NOMO-1 treated with DMSO at 0.1 percent for 48 hours (cell line): Measurements from ENCODE around the gene AKAP8L.

Experiments
- DNase-seq: peaks from one replicate; lab custom pipeline; 2025; ENCODE audit not compliant: unreplicated experiment; lab: John Stamatoyannopoulos, UW

The AKAP8L gene

GRCh38 chr19:15432629-15433518, 14.1 kb upstream of the AKAP8L start:
- peak; percentile 88 for DNase-seq

- no peak for DNase-seq
Measured at GRCh38 chr19:15432018-15432494, 13.3 kb upstream of the AKAP8L start.

DNA sequence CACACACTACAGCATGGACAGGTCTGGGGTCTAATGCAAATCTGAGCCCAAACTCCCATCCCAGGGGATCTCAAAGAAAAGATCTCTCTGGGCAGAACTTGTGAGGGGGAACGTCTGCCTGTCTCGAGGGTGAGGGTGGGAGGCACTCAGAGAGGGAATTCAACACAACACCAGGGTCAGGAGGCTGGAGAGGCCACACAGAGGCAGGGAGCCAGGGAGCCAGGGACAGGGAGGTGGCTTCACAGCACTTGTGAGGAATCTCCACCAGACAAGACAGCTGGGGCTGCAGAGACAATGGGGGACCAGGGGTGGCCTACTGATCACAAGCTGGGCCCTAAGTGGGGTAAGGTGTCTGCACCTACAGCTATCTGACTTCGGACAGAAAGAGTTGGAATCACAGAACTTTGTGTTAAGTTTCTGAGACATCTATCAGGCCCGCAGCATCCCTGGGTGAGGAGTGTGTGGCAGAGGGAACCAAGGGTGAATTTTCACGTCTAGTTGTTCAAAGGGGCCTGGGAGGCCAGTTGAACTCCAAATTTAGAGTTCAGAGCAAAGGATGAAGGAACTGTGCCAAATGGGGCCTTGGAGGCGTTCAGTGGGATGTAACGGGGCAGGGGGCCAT, 12.7 kb upstream of the AKAP8L start:
- DNase-seq, result no peak

DNA sequence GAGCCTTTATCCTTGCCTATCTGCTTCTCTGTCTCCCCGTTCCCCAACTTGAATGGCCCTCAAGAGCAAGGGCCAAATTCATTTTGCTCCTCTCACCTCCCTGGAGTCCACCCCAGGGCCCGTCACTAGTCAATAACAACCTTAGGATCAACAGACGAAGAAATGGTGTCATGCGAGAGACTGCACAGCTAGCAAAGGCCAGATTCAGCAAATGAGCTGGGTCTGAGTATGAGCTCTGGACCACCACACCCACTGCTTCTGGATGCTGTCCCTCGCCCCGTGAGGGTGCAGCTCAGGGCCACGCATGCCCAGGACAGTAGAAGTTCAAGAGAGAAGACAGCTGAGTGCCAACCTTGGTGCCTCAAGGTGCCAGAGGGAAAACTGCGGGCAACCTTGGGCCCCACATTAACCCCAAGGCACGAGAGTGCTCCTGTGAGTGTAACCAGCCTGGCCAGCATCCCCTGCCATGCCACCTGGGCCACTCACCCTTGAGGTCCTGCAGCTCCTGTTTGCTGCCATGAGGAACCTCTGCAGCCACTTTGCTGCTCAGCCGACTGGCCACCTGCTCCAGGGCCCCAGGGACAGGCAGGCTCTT, 11.8 kb upstream of the AKAP8L start:
- DNase-seq, result no peak

DNA sequence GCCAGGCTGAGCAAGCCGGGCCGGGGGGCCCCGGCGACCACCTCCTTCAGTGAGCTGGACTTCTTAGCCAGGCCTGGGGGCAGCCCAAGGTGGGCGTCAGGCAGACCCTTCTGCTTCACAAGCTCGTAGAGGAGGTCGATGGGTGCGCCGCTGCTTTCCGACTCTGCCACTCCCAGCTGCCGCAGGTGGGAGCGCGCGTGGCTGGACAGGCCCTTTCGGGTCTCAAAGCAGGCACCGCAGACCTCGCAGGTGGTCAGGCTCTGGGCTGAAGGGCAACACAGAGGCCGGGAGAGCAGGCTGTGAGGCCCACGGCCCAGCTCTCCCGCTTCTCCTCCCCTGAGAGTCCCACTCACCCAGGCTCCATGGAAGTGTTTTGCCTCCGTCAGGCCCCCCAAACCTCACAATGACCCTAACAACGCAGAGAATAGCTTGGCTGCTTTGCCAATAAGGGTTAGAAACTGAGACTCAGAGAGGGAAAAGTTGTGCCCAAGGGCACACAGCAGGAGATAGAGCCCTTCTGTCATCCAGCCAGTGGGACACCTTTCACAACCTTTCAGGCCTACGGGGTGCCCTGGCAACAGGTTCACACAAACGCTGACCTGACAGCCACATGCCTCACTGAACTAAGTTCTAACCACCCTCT, 11.2 kb upstream of the AKAP8L start:
- no peak for DNase-seq

GRCh38 chr19:15428956-15429824, 10.4 kb upstream of the AKAP8L start:
- no peak for DNase-seq

DNA sequence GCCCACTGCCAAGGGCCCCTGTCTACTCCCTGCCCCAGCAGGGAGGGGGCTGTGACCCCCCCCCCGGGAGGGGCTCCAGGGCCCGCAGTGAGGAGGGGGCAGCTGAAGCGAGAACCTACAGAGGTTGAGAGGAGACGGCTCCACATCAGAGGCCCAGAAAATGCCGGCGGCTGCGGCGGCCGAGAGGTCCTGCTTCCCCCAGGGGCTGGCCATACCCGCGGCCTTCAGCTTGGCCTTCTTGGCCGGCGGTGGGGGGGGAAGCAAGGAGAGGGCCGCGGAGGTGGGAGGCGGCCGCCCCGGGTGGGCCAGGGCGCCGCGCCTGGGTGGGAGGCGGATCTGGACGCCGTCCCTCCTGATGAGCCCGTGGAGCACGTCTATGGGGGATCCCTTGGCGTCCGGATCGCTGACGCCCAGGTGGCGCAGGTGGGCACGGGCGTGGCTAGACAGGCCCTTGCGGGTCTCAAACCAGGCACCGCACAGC, 9.2 kb upstream of the AKAP8L start:
- no peak for DNase-seq

DNA sequence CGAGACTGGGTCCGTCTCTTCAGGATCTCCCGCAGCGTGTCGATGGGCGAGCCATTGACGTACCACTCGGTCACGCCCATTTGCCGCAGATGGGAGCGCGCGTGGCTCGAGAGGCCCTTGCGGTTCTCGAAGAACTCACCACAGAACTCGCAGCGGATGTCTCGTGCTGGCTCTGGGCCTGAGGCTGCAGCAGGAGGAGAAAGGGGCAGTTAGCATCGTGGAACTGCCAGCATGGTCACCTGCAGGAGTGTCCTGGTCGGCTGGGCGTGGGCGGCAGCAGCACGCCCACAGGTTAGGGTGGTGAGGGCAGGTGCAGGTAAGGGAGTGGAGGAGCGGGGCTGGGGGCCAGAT, 8.5 kb upstream of the AKAP8L start:
- no peak for DNase-seq

DNA sequence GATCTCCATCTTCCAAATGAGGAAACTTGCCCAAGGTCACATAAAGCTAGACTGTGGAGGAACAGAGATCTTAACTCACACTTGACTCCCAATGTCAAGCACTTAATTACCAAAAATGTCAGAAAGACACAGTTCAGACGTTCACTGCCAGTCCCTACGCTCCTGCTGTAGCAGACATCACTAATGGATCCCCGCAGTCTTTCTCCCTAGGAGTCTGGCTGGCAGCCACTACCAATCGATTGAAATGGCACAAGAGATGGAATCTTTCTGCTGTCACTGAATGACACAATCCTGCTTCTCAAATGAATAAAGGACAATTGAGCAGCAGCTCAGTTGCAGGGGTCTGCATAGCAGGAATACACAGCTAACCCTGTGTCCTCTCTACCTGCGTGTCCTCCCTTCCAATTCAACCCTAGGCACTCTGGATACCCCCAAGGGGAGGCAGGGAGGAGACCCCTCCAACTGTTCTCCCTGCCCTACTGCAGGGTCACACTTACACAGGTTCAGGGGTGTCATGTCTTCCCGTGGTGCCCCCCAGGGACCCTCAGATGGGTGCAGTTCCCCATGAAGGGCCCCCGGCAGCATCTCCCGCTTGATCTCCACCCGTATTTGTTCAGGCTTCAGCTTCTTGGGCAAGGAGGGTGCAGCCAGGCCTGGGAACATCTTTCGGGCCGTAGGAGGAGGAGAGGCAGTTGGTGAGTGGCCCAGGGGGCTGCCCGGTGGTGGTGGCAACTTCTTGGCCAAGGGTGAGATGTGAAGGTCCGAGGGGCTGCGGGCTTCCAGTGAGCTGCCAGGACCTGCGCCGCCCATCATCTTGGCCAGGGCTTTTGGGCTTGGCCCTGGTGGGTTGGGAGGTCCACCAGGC, 7.9 kb upstream of the AKAP8L start:
- DNase-seq, result no peak

- DNase-seq, result no peak
Measured at GRCh38 chr19:15425321-15425950, 6.6 kb upstream of the AKAP8L start.

GRCh38 chr19:15424692-15425272, 6.0 kb upstream of the AKAP8L start:
- no peak for DNase-seq

GRCh38 chr19:15424121-15424520, 5.3 kb upstream of the AKAP8L start:
- DNase-seq, result no peak

DNA sequence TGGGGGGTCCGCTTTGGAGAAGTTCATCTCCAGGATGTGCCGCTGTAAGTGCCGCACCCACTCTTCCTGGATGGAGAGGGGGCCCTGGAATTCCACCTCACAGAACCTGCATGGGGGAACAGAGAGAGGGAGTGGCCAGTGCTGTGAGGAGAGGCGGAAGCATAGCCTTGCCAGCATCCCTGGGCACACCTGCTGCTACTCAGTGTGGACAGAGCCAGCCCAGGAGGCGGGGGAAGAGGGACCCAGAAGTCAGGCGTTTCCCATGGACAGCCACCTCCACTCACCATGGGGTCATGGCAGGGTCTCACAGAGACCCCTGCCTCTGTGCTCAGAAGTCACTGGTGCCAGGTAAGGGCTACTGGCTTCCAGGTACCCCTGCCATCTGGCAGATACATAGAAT, 4.3 kb upstream of the AKAP8L start:
- no peak for DNase-seq

DNA sequence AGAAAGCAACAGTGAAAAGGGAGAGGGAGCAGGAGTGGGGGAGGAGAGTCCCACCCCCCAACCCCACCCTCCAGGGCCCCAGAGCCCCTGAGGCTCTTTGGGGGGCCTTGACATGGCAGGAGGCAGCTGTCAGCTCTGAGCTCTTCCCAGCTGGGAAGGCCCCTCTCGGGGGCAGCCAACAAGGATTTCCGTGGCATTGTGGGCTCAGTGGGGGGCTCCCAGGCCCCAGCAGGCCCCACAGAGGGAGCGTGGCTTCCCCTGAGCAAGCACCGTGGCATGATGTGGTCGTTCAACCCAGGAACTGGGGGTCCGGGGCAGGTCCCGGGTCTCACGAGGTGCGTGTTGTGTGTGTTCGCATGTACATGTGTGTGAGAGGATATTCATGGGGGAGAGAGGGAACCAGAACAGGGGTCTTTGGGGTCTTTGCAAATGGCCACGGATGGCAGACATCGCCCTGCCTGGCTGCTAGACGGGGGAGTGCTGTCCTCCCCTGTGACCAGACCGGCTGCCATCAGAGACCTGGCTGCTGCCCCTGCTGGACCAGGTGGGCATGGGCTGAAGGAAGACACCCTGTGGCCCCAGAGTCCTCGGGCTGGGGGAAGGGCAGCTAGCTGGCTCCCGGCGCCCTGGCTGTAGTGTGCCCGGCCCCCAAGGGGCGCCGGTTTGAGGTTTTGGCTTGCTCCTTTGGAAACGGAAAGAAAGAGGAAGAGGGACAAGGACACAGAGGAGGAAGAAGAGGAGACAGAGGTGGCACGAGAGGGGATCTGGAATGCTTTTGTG, 3.7 kb upstream of the AKAP8L start:
- no peak for DNase-seq

DNA sequence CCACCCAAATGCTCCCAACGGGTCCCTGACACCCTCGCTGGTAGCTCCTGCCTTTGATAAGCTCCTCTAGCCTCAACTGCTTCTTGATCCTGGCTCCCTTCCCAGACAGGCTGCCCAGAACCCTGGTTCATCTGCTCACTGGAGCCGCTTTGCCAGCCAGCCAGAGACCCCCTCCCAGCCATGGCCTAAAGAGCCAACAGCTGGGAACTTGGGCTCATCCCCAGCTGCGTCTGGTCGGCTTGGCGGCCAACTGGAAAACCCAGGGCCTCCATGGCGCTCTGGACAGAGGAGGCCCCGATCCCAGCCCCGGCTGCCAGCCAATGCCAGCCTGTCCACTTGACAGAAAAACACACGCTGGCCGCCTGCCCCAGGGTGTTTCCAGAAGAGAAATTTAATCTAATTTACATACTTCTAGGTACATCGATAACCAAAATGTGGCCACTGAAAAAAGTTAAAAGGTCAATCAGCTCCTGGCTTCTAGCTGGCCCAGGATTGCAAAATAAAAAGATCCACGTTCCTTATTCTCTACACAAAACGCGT, 3.0 kb upstream of the AKAP8L start:
- no peak for DNase-seq

DNA sequence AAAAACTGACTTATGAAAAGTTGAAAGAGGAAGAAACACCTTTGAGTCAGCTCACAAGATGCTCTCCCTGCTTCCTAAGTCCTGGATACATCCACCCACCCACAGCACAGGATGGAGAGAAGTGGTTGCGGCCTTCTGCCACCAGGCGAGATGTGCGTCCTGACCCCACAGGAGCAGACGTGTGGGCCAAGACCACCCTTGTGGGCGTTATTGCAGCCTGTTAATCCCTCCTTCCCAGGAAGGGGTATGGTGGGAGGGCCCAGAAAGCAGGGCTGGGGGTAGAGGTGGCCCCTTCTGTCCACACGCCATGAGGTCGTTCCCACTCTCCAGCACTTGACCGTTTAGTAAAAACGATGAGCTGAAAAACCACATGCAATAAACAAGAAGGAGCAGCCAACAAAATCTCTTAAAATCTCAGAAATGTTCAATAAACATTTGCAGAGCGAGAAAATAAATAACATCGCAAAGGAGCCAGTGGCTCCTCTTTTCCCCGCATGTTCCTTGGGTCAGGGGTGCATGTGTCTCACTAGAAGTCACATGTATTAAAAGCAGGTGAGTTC, 2.4 kb upstream of the AKAP8L start:
- no peak for DNase-seq

DNA sequence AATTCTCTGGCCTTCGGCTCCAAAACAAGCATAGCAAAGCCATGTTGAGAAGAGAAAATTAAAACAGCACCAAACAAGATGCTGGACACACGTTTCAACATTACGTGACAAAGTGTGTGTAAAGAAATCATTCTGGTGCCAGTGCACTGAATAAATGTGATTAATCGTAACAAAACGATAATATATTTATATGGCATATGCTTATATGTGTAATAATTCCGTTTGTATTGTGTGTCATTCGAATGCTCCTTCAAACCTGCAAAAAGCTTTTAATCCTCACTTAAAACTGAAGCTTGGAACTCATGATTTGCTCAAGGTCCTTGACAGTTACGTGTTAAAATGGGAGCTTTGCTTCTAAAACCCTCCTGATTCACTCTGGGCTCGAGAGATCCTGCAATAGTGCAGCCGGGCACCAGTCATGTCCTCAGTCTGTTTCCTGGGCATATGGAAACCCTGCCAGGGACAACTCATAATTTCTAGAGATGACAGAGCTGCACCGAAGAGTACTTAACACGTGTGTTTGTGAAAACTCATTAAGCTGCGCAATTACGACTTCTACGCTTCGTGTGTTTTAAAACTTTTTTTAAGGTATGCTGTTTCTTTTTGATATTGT, 731 bp upstream of the AKAP8L start:
- no peak for DNase-seq
